Measurements from ENCODE around the gene GADD45B.
"Not testable (repeated sequence)": the region's sequence is repeated elsewhere in the genome, so short reads cannot be mapped to it uniquely, and the experiment has no call there.

Gene GADD45B

DNA sequence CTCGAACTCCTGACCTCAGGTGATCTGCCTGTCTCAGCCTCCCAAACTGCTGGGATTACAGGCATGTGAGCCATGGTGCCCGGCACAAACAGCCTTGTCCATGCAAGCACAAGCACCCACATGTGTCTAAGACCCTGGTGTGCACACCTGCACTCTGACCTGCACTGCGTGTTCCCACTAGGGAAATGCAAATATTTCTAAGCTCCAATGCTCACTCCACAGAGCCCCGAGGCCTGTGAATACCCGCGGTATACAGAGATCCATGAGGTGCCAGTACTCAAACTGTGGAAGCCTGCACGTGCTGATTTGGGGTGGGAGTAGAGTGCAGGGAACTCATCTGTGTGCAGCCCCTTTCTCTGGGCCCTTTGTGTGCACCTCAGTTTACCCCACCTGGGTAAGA lies 14.7 kb downstream of the GADD45B start:
- DNase-seq = no peak

DNA sequence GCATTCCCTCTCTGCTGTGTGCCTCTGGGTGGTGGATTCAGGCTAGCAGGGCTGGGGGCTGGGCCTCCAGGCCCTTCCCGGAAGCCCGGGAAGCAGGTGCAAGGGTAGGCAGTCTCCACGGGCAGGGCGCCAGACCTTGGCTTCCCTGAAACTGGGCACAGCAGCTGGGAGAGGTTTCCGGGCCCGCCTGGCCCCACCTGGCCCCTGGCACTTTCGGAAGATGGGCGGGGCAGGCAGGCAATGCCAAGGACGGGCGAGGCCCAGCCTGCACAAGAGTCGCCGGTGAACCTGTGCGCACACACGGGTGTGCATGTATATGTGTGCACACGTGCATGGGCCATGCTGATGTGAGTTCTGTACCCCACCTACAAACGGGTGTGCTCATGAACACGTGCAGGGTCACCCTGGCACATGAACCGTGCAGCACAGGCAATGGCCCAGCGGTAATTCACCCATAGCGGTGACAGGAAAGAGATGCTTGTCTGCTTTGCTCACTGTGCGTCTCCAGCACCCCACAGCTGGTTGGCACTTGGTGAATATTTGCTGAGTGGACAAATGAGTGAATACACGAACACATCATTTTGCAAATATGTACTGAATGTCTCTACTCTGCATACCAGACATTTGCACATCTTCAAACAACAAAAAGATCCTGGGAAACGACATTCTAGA lies 15.3 kb downstream of the GADD45B start:
- DNase-seq = no peak

DNA sequence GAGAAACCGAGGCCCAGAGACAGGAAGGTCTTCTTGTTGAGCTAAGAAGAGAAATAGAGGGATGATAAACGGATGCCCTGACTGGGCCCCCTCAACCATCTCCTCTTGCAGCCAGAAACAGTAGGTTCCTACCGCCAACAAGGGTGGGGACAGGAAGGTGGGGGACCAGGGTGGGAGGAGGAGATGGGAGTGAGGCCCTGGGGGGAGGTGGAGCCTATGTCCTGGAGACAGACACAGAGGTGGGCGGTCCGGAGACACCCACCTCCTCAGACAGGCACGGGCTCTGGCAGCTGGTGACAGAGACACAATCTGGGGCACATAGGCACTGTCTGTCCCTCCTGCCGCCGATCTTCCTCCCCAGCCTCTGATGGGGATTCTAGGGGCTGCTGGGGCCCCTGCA lies 16.9 kb downstream of the GADD45B start:
- DNase-seq = no peak

DNA sequence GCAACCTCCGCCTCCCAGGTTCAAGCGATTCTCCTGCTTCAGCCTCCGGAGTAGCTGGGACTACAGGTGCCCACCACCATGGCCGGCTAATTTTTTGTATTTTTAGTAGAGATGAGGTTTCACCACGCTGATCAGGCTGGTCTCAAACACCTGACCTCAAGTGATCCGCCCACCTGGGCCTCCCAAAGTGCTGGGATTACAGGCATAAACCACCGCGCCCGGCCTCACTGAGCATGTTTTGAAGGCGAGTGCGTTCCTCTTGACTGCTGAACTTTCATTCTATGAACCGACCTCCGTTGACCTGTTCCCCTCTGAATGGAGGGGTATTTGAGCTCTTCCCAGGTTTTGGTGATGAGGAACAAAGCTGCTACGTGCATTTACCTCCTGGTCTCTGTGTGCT lies 17.5 kb downstream of the GADD45B start:
- not testable (repeated sequence) for DNase-seq

DNA sequence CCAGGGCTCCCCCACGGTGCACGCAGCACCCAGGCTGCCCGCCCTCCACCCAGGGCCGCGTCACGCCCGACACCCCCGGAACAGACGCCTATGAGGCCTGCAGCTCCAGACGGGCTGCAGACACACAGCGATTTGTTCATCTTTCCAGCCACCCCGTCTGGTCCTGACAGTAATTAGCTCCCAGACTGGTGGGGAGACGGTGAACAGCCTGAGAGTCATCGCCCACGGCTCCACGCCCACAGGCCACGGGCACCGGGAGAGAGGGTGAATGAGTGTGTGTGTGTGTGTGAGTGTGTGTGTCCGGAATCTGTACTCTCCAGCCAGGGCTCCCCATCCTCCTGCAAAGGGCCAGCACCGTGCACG lies 18.1 kb downstream of the GADD45B start:
- DNase-seq = peak; percentile 47 to 53

DNA sequence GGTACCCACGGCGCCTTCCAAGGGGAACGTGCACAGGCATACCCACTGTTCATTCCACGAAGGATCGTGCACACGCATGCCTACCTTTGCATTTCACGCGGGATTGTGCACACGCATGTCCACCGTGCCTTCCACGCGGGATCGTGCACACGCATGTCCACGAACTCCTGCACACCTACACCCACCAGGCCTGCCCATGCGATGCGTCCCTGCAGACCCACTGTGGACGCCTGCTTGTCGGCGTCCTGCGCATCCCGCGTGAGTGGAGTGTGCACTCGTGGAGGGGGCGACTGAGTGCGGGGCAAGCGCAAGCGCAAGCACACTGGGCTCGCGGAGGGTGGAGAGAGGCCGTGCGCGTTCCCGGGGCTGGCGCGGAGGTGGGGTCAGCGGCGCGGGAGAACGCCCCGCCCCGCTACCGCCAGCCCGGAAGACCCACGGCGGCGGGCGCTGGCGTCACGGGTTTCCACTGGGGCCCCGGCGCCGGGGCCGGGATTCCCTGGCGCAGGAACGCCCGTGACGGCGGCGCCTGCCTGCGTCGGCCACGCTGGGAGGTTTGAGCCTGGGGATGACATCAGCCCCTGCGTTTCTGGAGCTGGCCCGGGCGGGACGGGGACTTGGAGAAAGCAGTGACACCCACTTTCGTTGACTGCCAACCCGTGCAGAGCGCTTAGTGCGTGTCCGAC lies 18.7 kb downstream of the GADD45B start:
- DNase-seq = peak; percentile 49 to 51

DNA sequence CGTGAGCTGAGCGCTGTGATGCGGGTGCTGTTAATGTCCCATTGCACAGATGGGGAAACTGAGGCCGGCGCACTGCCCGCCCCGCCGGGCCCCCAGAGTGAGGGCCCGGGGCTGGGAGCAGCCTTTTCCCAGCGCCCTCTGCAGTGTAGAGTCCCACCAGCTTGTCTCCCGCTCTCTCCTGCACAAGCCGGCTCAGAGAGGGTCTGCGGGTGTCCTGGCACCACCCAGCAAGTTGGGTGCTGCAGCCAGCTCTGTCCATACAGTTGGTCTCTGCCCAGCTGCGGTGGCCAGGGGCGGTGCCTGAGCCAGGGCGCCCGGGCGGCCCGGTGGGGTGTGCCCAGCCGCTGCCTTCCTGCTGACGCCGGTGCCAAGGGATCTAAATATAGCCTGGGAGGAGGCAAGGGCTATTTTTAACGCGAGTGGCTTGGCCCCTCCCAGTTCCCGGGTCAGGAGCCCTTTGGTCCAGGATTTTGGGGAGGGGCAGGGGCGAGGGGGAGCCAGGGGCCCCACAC lies 19.3 kb downstream of the GADD45B start:
- DNase-seq = no peak

DNA sequence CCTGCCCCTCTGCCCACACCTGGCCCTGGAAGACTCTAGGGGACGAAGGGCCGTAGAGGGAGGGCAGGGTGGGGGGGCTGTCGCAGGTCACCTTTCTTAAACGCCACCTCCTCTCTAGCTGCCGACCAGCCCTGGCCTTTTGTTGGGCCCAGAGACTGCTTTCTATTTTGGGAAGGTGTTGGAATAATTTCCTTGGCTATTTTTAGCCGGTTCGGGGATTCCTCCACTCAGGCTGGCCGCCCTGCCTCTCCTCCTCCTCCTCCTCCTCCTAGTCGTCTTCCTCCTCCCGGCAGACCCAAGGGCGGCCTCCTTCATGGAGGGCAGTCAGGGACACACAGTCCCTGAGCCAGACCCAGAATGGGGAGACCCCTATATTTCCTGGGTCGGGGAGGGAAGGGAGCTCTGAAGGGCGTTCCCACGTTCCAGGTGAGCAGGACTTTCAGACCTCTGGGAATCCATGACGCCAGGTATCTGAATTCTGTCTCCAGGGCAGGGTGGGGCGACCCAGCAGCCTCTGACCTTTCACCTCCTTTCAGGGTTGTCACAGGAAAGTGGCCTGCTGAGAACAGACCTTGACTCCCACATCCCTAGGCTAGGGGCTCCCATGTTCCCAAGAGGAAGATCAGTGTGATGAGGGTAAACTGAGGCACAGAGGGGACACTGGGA lies 19.9 kb downstream of the GADD45B start:
- DNase-seq = no peak

DNA sequence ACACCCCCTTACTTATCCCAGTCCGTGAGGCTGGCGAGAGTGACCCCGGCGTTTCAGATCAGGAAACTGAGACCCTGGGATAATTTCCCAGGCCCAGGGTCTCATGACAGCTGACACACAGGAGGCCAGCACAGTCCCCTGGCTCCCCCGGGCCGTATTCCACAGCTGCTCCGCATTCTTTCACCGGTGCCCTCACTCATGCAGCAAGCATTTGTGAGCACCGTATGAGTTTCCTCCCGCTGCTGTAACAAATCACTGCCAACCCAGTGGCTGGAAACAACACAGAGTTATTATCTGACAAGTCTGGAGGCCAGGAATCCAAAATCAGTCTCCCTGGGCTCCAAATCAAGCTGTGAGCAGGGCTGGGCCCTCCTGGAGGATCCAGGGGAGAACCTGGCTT lies 21.3 kb downstream of the GADD45B start:
- no peak for DNase-seq

DNA sequence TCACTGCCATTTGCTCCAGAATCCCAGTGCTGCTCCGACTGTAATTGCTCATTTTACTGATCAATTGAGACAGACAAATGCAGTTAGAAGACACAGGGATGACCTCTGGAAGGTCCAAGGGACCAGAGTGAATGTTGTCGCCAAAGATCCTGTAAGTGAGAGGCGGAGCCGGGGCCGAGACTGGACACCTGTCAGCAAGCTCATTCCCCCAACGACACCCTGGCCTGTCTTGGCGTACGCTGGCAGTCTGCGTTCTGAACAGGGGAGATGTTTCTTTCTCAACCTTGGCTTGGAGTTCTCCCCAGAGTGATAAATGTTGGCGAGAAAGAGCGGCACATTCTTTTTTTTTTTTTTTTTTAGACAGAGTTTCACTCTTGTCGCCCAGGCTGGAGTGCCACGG lies 24.2 kb downstream of the GADD45B start:
- DNase-seq = no peak

DNA sequence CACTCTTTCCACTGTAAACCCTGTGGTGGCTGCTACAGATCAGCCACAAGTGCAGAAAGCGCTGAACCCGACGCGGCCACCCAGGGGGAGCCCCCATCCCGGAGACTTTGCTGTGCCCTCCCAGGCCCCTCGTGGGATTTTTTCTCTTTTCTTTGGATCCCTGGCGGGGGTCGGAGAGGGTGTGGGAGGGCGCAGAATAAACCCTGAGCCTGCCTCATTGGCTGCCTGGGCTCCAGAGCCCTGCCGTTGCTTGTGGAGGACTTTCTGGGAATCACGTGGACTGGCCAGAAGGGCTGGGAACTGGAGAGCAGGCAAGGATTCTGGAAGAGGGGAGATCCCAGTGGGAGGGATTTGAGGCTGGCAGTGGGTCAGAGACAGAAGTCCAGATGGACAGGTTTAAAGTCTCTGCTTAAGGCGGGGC lies 24.9 kb downstream of the GADD45B start:
- DNase-seq = no peak

DNA sequence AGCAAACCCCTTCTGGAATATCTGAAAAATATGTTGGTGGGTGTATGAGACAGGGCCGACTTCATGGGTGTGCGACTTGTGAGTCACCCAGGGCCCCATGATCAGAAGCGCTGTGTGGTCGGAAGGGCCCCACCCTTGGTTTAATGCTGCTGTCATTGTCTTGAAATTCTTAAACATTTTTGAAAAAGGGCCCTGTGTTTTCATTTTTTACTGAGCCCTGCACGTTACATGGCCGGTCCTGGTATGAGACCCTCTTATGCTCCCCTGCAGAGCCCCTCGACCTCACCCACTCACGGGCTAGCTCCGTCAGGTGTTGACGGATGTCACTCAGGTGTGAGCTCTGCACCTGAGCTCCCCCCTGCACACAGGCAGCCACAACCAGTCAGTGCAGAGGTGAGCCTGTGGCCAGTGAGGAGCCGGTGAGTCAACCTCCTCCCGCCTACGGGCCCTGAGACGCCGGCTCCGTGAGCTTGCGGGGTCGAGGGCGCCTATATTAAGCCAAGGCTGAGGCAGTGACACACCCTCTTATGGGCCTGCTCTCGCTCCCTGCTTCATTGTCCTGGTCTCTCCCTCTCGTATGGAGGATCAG lies 27.7 kb downstream of the GADD45B start:
- peak; percentile 66 to 68 for DNase-seq

DNA sequence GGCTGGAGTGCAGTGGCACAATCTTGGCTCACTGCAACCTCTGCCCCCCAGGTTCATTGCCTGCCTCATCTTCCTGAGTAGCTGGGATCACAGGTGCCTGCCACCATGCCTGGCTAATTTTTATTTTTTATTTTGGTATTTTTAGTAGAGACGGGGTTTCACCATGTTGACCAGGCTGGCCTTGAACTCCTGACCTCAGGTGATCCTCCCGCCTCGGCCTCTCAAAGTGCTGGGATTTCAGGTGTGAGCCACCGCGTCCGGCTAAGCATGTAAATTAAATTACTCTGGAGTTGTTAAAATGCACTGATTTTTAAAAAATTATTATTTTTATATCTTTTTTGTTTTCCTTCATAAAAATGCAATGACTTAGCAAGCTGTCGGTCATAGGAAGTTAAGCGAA lies 30.7 kb downstream of the GADD45B start:
- not testable (repeated sequence) for DNase-seq

DNA sequence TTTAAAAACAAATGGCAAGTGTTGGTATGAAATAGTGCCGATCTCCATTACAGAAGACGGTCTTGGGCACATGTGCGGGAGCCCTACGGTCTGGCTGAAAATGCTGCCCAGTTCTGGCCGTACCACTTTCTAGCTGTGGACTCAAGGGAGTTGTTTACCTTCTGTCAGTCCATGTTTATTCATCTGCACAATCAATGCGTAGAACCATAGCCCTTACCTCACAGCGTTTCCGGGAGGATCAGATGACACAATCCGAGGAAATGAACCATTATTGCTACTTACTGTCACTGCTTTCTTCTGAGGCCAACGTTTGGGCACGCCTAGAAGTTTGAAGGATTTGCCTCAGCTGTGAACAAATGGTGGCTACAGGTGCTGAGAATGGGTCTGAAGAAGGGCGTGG lies 31.2 kb downstream of the GADD45B start:
- peak in 1 of 2 experiments; percentile 13 for DNase-seq

DNA sequence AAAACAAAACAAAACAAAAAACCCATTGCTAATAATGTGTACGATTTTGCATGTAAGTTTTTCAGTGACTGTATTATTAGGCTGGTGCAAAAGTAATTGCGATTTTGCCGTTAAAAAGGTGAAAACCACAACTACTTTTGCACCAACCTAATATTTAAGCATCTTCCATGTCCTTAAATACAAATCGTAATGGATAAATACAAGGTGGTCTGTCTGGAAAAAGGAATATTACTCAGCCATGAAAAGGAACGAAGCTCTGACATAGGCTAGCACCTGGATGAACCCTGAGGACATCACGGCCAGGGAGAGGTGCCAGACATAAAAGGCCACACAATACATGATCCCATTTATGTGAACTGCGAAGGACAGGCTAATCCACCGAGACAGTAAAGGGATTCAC lies 33.2 kb downstream of the GADD45B start:
- no peak for DNase-seq

DNA sequence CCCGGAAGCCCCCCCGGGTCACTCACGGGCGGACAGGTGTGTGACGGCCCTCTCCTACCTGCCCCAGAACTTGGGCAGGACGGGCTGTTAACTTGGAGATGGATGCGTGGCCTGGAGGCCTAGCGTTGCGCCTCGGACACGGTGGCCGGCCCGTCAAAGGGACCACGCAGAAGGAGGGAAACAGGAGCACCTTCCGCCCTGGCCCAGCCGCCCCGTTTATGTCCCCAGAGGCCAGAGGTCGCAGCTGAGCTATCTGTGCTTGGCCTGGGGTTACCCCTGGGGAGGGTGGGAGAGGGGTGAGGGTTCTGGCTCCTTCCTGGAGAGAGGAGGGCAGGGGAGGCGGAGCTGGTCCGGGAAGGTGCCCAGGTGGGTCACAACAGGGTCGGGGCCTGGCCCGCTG lies 35.6 kb downstream of the GADD45B start:
- DNase-seq = no peak

DNA sequence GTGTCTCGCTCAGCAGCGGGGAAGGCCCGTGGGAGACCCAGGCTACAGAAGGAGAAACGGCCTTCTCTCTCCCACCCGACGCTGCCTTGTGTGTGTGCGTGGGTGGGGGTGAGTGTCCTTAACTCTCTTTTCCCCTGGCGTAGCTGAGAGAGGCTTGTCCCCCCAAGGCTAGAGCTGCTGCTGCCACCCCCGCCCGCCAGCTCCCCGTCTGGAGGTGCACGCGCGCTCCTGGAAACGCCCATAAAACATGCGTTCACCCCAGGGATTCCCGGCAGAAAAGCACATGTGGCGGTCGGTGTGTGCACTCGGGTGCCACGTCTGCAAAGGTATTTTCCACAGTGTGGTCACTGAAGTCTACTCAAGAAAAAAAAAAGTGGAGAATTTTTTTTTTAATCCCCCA lies 36.1 kb downstream of the GADD45B start:
- no peak for DNase-seq

DNA sequence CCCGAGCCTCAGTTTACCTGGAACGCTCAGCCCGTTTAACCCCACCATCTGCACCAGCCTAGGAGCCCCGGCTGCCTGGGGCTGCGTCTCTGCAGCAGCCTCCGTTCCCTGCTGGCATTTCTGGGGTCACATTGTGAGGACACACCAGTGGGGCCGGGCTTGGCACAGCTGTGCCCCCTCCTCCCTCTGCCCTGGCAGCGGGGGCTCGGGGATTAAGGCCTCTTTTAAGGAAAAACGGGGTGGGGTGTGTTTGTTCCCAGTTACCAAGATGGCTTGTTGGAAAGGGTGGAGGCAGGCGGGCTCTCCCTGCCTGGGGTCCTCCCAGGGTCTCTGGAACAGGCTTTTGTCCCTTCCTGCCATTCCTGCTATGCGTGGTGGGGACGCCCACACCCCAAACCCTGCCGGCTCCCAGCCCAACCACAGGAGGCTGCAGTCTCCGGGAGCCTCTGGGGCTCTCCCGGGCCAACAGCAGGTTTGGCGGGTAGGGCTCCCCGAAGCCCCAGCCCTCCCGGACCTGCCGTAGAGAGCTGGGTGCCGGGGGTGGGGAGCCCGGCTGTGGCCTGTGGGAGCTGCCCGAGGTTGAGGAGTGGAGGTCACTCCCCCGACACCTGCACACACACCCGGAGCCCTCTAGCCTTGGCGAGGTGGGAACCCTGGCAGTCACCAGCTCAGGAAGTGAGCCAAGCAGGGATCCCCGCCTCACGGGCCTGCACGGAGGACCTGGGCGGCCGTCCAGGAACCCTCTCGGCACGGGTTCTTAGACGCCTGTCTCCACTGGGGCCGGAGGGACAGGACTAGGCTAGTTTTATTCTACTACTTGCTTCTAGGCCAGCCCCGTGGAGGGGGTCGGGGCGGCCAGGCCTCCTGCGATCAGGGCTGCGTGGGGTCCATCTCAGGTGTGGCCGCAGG lies 36.9 kb downstream of the GADD45B start:
- no peak for DNase-seq

DNA sequence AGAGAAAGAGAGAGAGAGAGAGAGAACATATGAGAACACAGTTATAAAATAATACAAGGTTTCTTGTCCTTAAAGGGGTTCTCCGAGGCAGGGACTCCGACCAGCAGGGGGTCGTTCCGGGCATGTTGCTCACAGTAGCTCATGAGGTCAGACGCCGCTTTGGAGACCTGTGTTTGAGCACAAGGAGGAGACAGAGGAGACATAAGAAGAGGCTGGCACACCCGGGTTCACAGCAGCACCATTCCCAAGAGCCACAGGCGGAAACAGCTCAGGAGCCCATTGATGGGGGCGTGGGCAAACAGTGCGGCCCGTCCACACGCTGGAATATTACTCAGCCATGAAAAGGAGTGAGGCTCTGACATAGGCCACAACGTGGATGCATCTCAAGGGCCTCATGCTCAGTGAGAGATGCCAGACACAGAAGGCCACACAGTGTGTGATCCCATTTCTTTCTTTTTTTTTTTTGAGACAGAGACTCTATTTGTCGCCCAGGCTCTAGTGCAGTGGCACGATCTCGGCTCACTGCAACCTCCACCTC lies 39.1 kb downstream of the GADD45B start:
- DNase-seq = no peak

DNA sequence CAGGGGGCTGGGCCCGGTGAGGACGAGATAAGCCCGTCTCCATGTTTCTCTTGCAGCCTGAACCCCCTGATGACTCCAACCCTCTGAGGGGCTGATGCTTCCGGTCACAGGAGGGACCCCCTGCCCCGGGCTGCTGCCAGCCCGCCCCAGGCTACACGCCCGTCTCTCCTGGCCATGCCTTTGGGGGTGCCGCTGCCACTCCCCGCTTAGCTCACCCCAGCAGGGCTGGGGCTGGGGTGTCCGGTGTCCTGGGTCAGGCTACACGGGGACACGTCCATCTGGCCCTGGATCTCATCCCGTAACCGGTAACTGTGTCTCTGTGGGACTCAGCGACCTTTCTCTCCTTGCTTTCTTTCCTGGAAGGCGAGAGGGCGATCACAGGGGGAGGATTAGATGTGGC lies 40.8 kb downstream of the GADD45B start:
- DNase-seq = no peak

DNA sequence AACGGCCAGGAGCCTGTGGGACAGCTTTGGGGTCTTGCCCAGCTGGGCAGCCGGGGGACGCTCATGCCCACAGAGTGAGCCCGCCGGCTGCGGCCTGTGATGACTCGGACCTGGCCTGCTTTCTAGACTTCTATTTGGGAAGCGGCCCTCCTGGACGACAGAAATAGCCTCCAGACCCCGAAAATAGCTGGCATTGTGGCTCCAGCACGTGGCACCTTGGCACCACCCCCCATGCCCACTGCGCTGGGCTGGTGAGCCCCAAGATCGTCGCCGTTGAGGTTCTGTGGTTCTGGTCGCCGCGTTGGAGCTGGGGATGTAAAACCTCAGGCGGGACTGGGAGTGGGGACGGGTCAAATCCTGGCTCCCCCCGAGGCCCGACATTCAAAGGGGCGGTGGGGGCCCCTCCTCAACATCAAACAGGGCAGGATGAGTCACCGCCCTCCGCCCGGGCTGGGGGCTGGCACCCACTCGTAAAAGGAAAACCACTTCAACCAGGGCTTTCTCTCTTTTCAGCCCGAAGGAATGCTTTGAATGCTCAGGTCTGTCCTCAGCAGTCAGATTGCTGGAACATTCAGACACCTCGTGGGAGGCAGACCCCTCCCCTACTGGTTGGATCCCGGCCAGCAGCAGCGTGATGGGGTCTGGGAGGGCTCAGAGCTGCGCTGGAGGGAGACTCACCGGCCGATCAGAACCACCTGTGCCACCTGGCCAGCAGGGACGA lies 42.1 kb downstream of the GADD45B start:
- peak; percentile 14 to 19 for DNase-seq

DNA sequence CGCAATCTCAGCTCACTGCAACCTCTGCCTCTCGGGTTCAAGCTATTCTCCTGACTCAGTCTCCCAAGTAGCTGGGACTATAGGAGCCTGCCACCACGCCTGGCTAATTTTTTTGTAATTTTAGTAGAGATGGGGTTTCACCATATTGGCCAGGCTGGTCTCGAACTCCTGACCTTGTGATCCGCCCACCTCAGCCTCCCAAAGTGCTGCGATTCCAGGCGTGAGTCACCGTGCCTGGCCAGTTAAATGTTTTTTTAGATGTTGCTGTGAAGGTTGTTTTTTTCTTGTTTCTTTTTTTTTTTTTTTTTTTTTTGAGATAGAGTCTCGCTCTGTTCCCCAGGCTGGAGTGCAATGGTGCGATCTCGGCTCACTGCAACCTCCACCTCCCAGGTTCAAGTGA lies 42.9 kb downstream of the GADD45B start:
- DNase-seq = not testable (repeated sequence)
